Transverse colon (tissue), 4 donors: ENCODE data around the gene BCAS4. TPM values are rescaled to one million over a fixed set of nuclear protein-coding genes. Genes with fewer than 3 reads are reported as not detected.
"Not testable (repeated sequence)": the region's sequence is repeated elsewhere in the genome, so short reads cannot be mapped to it uniquely, and the experiment has no call there.

Experiments used
- DNase-seq: peaks from one replicate; pipeline ENCODE4 v3.0.0-alpha.2; 2019
- H3K27ac ChIP-seq, 4 donors: fragments of 200-600 bp; sonication (generic); 2 replicates each; pipeline ENCODE4 v1.5.1; 2016 to 2018; ENCODE audit warnings: inconsistent platforms in 4 of 4
- H3K27me3 ChIP-seq: fragments of 200-600 bp; sonication (generic); 2 replicates; pipeline ENCODE4 v1.5.1; 2017; ENCODE audit warnings: inconsistent platforms
- H3K36me3 ChIP-seq, 4 donors: fragments of 200-600 bp; sonication (generic); 2 replicates each; pipeline ENCODE4 v1.5.1; 2017 to 2019; ENCODE audit warnings: inconsistent platforms in 4 of 4
- H3K4me1 ChIP-seq, 4 donors: fragments of 200-600 bp; sonication (generic); 2 replicates each; pipeline ENCODE4 v1.5.1; 2017 to 2020; ENCODE audit warnings: inconsistent platforms in 4 of 4
- H3K4me3 ChIP-seq, 4 donors: fragments of 200-600 bp; sonication (generic); 1 replicate in 1 of 4; 2 replicates in 3 of 4; pipeline versions ENCODE4 v1.5.1 to v1.6.1; 2017 to 2019; ENCODE audit warnings: inconsistent platforms in 4 of 4
- H3K9me3 ChIP-seq, 2 donors: fragments of 200-600 bp; sonication (generic); 2 replicates each; pipeline ENCODE4 v1.5.1; 2017 to 2019; ENCODE audit warnings: inconsistent platforms in 2 of 2
- CTCF ChIP-seq, 5 experiments: fragments of 200-600 bp in 3 of 5; fragments of 450-650 bp in 2 of 5; sonication (generic) in 3 of 5; IDR thresholded peaks; 1 replicate in 2 of 5; 2 replicates in 3 of 5; pipeline ENCODE4 v1.5.1; 2016 to 2017; ENCODE audit warnings: antibody characterized with exemption in 5 of 5, inconsistent platforms in 3 of 5, mild to moderate bottlenecking in 2 of 5, moderate library complexity in 1 of 5
- EP300 ChIP-seq: sonication (generic); formaldehyde crosslinking; IDR thresholded peaks from one replicate; pipeline ENCODE4 v1.6.1; 2017; ENCODE audit warnings: antibody characterized with exemption, low read depth
- POLR2A ChIP-seq: fragments of 450-650 bp; IDR thresholded peaks from one replicate; pipeline ENCODE4 v1.6.1; 2016; ENCODE audit warnings: antibody characterized with exemption, mild to moderate bottlenecking, moderate library complexity
- POLR2AphosphoS5 ChIP-seq, 3 donors: sonication (generic); formaldehyde crosslinking; IDR thresholded peaks; one replicate each; pipeline ENCODE4 v1.6.1; 2016; ENCODE audit warnings: antibody characterized with exemption in 3 of 3
- WGBS, 2 donors: methylation state at CpG; one replicate each; pipeline ENCODE4 v1.1.5; 2018; ENCODE audit warnings: low coverage in 1 of 2; 5-methylcytosine and 5-hydroxymethylcytosine counted together
- in situ Hi-C, 4 donors: fragments of 200-750 bp; cut with MboI; loops; one replicate each; pipeline versions ENCODE4 v1.15.0 to v1.15.1; 2017; ENCODE audit warnings: low sequenced_read_pairs in 3 of 4, low pct_ligation_motif_present in 1 of 4, low pct_unique_long_range_greater_than_20kb in 1 of 4
- intact Hi-C: fragments of 100-400 bp; cut with DNase I; formaldehyde crosslinking; loops from one replicate; pipeline ENCODE4 v1.15.1; 2023; ENCODE audit warnings: low total_unique reads
- total RNA-seq, 4 donors: library from RNA; depleted of rRNA; stranded (reverse); fragments of >200 nt; gene quantifications; one replicate each; pipeline ENCODE4 v1.1.0, GENCODE V29; 2016

BCAS4 gene
- total RNA-seq, 4 donors from 2014 or later = 3.3 to 16.5 (median 4.0) TPM; not detected in 1

- peaks cover 16 to 36% (median 27%) of the 10 kb centered on the region in 4 donors for H3K4me1 ChIP-seq
- intact Hi-C loops (no loop called here), in situ Hi-C loops (loop anchor here in 3 of 4 donors (5.0 to 10.0 kb wide), 2 partner anchors 142 to 144 kb away; partner anchors contain the start of gene ADNP (in 3 of the 3))
- no peaks in the 10 kb centered on the region for H3K36me3 ChIP-seq
- H3K27ac ChIP-seq = peak overlapping the region; percentile 75 to 84 (median 81)
- TF ChIP-seq CTCF (IDR thresholded peaks at IDR 0.05) = peak; percentile 62 to 85 (median 71)
- peak; percentile 41 for TF ChIP-seq POLR2A
- peak; percentile 58 for TF ChIP-seq EP300
- peak; percentile 55 to 75 (median 56) for TF ChIP-seq POLR2AphosphoS5 (IDR thresholded peaks at IDR 0.05)
- no peaks in the 10 kb centered on the region for H3K27me3 ChIP-seq
- no peaks in the 10 kb centered on the region for H3K9me3 ChIP-seq
- H3K4me3 ChIP-seq = peak overlapping the region in 1 of 4 donors; percentile 3
- peak; percentile 94 for DNase-seq
- WGBS, 2 donors = 9% methylated on average over 16 of the region's 23 CpGs; no CpG with 5 or more reads in 1 of the 2 donors
Observed at GRCh38 chr20:50790651-50791277, 4.1 kb upstream of the BCAS4 start.

GRCh38 chr20:50792708-50793574 lies 1.9 kb upstream of the BCAS4 start:
- WGBS, 2 donors = 65 to 71% methylated on average over 11 to 14 of the region's 14 CpGs
- Histone ChIP-seq H3K27ac (peak overlapping the region; percentile 8 to 61 (median 50)), H3K4me3 (no peak overlapping the region), H3K9me3 (no peaks in the 10 kb centered on the region), H3K36me3 (no peaks in the 10 kb centered on the region), H3K4me1 (peaks cover 16 to 37% (median 27%) of the 10 kb centered on the region in 4 donors), H3K27me3 (no peaks in the 10 kb centered on the region)
- DNase-seq = no peak
- intact Hi-C loops = no loop called here
- no peak for TF ChIP-seq CTCF (IDR thresholded peaks at IDR 0.05)
- TF ChIP-seq POLR2AphosphoS5 (IDR thresholded peaks at IDR 0.05) = no peak
- TF ChIP-seq EP300 = no peak
- no peak for TF ChIP-seq POLR2A
- in situ Hi-C loops = loop anchor here in 3 of 4 donors (5.0 to 10.0 kb wide), 2 partner anchors 139 to 142 kb away; partner anchors contain the start of gene ADNP (in 3 of the 3)

- in situ Hi-C loops (loop anchor here in 3 of 4 donors (5.0 to 10.0 kb wide), 2 partner anchors 139 to 141 kb away; partner anchors contain the start of gene ADNP (in 3 of the 3)), intact Hi-C loops (loop anchor here (2.0 kb wide), 1 partner anchor 137 kb away; the partner anchor contains the start of gene ADNP)
- H3K4me3 ChIP-seq, H3K27me3 ChIP-seq, H3K9me3 ChIP-seq, H3K36me3 ChIP-seq: not testable (repeated sequence)
- DNase-seq = peak; percentile 43
- H3K27ac ChIP-seq = peak overlapping the region in 3 of 4 donors; percentile 8 to 61 (median 52)
- 47 to 66% methylated on average over 10 to 13 of the region's 13 CpGs for WGBS, 2 donors
- H3K4me1 ChIP-seq = peaks cover 16 to 37% (median 27%) of the 10 kb centered on the region in 4 donors
- TF ChIP-seq CTCF (IDR thresholded peaks at IDR 0.05) = peak; percentile 23 to 45 (median 38)
Observed at GRCh38 chr20:50793575-50794016, 1.3 kb upstream of the BCAS4 start.
